CD4-positive, alpha-beta T cell treated with Interleukin-1 beta for 1 hour (primary cell): ENCODE data around the gene ESYT1.

Experiments used
- DNase-seq, 2 donors: peaks; one replicate each; pipeline ENCODE4 v3.0.0-alpha.2; 2020 to 2022

The ESYT1 gene

GRCh38 chr12:56189099-56189917, 61.2 kb downstream of the ESYT1 start, which contains the start of gene SMARCC2:
SMARCC2 (minus strand) TSS chr12:56189483; CDS start chr12:56189461, 22 bp downstream.
- DNase-seq, result peak; percentile 85 to 89

DNA sequence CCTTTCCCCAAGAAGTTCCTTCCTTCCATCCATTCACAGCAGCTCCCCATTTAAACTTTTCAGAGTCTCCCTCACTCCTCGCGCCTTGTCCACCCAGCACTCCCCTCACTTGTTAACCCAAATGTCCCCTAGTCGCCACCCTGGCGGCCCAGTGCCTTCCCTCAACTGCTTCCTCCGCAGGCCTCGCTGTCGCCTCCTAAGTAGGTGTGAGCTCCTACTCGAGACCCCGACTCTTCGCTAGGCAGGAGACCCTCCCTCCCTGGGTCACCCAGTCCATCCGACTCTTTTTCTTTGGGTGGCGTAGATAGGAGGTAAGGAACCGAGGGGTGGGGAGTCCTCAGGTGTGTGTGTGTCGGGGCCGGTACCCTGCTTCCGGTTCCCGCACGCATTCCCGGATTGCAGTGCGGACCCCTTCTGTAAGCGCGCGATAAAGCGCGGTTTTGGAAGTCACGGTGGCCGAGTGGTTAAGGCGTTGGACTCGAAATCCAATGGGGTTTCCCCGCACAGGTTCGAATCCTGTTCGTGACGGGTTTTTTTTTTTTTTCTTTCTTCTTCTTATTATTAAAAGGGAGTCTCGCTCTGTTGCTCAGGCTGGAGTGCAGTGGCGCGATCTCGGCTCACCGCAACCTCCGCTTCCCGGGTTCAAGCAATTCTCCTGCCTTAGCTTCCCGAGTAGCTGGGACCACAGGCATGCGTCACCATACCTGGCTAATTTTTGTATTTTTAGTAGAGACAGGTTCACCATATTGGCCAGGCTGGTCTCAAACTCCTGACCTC, 62.0 kb downstream of the ESYT1 start:
- peak; percentile 80 to 84 for DNase-seq

GRCh38 chr12:56190695-56191155, 62.7 kb downstream of the ESYT1 start:
- no peak for DNase-seq

- no peak for DNase-seq
Observed at GRCh38 chr12:56192582-56192981, 64.5 kb downstream of the ESYT1 start.

GRCh38 chr12:56193025-56193578, 65.0 kb downstream of the ESYT1 start:
- peak; percentile 71 to 84 for DNase-seq
